Endothelial cell of hepatic sinusoid (primary cell): ENCODE data around the gene ALAD.
"Not testable (repeated sequence)": the region's sequence is repeated elsewhere in the genome, so short reads cannot be mapped to it uniquely, and the experiment has no call there.

Experiments used
- in situ Hi-C: cut with HindIII; loops from 2 replicates; pipeline ENCODE4 v1.10.0; 2017; ENCODE audit warnings: low sequenced_read_pairs

Gene ALAD

GRCh38 chr9:113399646-113400200, 1.4 kb downstream of the ALAD start:
- in situ Hi-C loops: no loop called here

GRCh38 chr9:113398796-113399195, 2.3 kb downstream of the ALAD start:
- in situ Hi-C loops: no loop called here

GRCh38 chr9:113397203-113397631, 3.9 kb downstream of the ALAD start:
- in situ Hi-C loops: no loop called here

GRCh38 chr9:113395000-113395861, 5.9 kb downstream of the ALAD start:
- in situ Hi-C loops: no loop called here

- in situ Hi-C loops: no loop called here
Observed at GRCh38 chr9:113393281-113393680, 7.8 kb downstream of the ALAD start.

GRCh38 chr9:113391917-113392316, 9.2 kb downstream of the ALAD start:
- in situ Hi-C loops: no loop called here

GRCh38 chr9:113390192-113390960, 10.7 kb downstream of the ALAD start:
- in situ Hi-C loops: no loop called here

- in situ Hi-C loops: no loop called here
Observed at GRCh38 chr9:113389451-113389850, 11.6 kb downstream of the ALAD start.

- in situ Hi-C loops: no loop called here
Observed at GRCh38 chr9:113388833-113389232, 12.3 kb downstream of the ALAD start.

GRCh38 chr9:113387560-113388230, 13.4 kb downstream of the ALAD start:
- in situ Hi-C loops: no loop called here

- in situ Hi-C loops: no loop called here
Observed at GRCh38 chr9:113386571-113387393, 14.3 kb downstream of the ALAD start.

GRCh38 chr9:113381909-113382411, 19.1 kb downstream of the ALAD start:
- in situ Hi-C loops: no loop called here

- in situ Hi-C loops: not testable (repeated sequence)
Observed at GRCh38 chr9:113381441-113381840, 19.6 kb downstream of the ALAD start.

- in situ Hi-C loops: no loop called here
Observed at GRCh38 chr9:113380869-113381378, 20.2 kb downstream of the ALAD start.

- in situ Hi-C loops: not testable (repeated sequence)
Observed at GRCh38 chr9:113379829-113380210, 21.3 kb downstream of the ALAD start.

GRCh38 chr9:113379094-113379828, 21.8 kb downstream of the ALAD start:
- in situ Hi-C loops: not testable (repeated sequence)

GRCh38 chr9:113376634-113377567, 24.2 kb downstream of the ALAD start, which contains the start of gene HDHD3:
Gene HDHD3 (minus strand): TSS chr9:113376986. CDS start chr9:113374354, 2,632 bp downstream.
- in situ Hi-C loops: no loop called here
